NAMALWA (cell line): ENCODE results near the gene PRPF6.

Source experiments
- DNase-seq: peaks from one replicate; pipeline ENCODE4 v3.0.0-alpha.2; 2015; ENCODE audit warnings: low spot score

PRPF6 gene

DNA sequence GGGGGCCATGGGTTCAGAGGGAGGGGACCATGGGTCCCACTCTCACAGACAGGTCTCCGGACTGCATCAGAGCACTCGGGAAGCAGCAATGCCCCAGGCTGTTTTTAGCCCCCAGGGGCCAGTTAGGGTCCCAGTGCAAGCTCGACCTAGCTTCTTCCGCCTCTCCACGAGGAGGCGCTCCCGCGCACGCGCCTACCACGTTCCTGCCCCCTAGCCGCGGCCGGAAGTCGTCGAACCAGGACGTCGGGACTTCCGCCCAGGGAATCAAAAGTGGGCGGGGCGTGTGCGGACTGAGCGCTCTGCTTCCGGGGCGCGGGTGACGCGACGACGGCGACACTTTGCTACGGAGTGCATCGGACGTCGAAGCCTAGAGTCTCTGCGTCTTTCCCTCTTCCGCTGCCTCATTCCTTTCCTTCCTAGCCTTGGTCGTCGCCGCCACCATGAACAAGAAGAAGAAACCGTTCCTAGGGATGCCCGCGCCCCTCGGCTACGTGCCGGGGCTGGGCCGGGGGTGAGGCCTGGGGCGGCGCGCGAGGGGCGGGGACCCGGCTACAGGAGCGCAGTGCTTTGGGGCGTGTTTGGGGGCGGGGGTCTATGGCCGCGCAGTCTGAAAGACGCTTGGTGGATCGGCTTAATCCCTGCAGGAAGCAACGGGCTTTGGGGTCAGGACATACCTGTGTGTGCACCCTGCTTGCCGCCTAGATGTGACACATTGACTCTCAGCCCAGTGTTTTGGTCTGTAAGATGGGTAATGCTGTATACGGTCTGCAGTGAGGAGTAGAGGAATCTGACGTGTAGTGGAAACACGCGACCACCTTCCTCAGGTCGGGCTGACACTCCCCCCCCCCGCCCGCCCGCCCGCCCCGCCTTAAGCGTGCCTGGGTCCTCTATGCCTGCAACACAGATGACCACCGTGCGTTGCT is at the start of gene PRPF6:
TSS of gene PRPF6 (plus strand) at position 327 of the 923 bp plus-strand sequence. CDS start at position 441, 114 bp downstream.
- peak; percentile 97 for DNase-seq

- no peak for DNase-seq
These were observed 49.2 kb upstream of the PRPF6 start for GRCh38 chr20:63931735-63932134.

GRCh38 chr20:63932606-63933160 is 48.2 kb upstream of the PRPF6 start:
- no peak for DNase-seq

DNA sequence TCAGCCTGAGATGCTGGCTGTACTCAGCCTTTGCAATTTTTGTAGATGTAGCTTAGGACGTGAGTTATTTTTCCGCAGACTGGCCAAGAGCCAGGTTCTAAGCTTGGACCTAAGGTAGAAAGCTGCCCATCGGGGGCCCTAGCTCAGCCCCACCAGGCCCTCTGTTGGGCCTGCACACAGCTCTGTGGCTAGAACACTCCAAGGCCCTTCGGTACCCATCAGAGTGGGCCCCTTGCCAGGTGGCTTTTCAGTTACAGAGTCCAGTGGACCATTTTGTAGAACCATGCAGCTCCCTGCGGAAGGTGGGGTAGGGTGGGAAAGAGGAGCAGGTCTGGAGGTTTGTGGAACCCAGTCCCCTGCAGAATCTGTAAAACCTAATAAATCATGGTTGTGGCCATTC is 47.3 kb upstream of the PRPF6 start:
- no peak for DNase-seq

DNA sequence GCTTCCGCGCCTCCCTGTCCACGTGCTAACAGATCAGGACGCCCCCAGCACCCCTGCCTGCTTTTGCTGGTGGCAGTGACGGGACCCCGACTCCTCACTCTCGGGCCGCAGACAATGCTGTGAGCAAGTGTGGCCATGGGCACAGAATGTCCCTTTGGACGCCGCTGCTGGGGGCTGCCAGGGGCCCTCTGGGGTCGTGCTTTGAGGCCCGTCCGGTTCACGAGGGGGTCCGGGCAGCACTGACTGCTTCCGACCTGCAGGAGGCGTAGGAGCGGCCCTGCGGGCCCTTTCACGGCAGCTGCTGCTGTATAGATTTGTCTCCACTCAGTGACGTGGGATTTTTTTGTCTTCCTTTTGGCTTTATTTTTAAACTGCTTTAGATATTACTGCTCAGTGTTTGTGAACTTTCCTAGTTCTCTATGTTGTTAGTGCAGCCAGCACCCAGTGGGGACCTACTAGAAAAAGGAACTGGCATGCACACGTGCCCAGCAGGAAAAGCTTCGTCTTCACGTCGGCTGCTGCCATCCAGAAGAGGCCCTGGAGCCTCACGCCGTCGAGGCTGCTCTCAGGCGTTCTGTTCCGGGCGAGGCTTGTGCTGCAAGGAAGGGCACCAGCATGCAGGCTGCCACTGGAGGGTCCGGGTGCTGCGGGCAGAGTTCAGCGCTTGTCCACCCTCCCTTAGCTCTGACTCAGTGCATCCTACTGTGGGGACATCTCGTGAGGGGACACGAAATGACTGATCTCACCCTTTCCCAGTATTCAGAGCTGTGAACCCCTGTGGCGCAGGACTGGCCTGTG is 46.5 kb upstream of the PRPF6 start:
- DNase-seq = no peak

GRCh38 chr20:63935447-63935846 is 45.5 kb upstream of the PRPF6 start:
- DNase-seq = no peak

GRCh38 chr20:63937596-63937995 is 43.3 kb upstream of the PRPF6 start:
- no peak for DNase-seq

DNA sequence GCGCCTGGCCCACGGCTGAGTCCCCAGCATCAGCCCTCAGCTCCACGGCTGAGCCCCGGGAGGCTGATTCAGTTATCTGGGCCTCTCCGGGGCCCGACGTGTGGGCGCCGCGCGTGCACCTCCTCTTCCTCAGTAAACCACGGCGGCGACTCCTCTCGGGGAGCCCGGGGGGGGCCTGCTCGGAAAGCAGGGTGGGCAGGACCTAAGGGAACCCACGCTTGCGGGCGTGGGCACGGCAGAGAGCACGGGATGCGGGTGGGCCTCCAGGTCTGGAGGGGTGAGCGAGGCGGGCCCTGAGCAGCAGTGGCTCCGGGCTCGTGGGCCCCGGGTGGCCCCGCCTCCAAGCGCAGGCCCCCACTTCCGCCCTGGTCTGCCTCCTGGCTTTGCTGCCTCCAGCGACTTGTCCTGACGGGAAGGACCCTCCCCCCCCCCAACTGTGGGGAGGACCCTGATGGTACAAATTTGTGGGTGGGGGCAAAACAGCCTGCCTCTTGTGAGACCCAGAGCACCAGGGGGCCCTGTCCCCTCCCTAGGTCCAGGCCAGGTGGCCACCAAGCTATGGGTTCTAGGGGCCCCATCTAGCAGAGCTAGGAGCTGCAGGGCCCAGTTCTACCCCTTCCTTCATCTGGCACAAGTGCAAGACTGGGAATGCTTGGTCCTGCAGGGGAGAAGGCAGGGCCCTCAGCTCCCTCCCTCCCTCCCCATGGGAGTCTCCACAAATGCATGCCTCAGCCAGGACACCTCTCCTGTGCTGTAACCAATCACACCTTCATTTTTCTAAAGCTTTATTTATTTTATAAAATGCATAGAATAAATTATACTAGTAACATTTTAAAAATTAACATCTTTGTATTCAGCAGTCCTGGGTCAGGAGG is 41.6 kb upstream of the PRPF6 start:
- no peak for DNase-seq

GRCh38 chr20:63940071-63940471 is 40.9 kb upstream of the PRPF6 start:
- no peak for DNase-seq

- no peak for DNase-seq
These were observed 40.3 kb upstream of the PRPF6 start for GRCh38 chr20:63940472-63941266.

DNA sequence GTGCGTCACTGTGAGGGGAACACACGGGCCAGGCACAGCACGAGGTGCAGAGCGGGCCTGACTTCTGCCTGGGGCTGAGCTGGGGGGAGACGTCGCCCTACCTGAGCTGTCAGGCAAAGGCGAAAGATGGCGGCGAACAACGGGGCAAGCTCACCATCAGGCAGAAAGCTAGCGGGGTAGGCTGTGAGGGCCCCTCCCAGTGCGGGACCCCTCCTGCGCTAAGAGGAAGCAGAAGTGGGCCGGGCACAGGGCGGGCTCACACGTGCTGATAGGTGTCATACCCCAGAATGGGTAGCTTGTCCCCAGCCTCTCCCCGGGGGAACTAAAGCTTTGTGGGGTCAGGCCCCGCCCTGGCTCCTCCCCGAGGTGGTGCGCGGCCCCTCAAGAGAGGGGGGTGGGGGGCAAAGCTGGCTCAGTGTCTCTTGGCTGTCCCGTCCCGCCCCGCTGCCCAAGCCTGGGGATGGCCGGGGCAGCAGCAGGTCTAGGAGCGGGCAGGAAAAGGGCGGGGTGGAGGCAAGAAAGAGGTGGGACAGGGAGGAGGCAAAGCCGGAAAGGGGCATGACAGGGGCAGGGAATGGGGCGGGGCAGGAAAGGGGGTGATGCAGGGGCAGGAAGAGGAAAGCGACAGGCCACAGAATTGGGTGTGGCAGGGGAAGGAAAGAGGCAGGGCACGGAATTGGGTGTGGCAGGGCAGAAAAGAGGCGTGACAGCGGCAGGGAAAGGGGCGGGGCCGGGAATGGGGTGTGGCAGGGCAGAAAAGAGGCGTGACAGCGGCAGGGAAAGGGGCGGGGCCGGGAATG is 39.5 kb upstream of the PRPF6 start:
- peak; percentile 47 for DNase-seq

DNA sequence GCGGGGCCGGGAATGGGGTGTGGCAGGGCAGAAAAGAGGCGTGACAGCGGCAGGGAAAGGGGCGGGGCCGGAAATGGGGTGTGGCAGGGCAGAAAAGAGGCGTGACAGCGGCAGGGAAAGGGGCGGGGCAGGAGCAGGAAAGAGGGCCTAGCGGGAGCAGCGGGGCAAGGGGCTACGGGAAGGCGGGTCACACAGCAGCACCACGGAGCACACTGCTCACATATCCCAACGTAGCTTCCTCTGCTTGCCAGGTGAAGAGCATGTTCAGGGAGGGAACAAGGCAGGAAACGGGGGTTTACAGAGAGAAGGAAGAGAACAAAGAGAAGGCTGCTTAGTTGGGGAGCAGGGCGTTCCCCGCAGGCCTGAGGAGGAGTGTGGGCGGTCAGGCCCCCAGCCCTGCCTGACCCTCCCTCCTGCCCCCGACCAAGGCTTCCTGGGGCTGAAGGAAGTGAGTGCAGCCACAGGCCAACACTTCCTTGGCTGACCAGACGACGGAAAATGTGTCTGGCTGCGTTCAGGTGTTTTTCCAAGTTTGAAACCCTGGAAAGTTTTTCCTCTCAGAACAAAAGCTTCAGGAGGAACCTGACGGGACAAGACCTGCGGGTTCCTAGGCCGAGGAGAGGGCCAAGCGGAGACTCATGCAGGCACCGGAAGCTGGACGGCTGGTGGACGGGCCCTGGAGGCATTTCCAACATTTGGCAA is 38.5 kb upstream of the PRPF6 start:
- peak; percentile 77 for DNase-seq

DNA sequence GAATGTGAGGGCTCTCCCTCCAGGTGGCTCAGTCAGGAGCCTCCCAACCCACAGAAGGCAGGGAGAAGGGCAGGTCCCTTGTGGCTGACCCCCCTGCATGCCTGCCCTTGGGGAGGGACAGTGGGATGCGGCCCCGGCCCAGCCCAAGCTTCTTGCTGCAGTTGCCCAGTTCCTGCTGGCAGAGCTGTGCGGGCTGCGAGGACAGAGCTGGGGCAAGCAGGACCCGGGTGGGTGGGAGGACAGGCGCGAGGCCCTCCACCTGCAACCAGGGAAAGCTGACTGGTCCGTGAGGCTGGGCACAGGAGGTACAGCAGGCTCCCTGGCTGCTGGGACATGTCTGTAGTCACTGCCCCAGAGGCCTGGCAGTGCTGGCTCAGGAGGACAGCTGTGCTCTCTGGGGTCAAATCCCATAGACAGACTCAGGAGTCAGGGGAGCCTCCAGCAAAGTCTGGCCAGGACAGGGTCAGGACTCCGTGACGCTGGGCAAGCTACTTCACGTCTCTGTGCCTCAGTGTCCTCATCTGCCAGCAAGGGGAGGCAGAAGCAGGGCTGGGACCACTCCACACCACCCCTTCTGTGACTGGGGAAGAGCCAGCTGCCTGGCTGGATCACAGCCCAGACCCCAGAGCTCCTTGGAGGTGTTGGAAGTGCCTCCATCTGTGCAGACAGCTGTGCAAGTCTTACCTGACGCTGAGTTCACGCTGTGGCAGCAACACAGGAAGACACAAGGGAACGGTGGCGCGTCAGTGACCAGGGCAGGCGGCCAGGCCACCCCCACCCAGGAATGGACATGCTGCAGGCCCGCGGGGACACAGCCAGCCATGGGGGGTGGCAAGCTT is 37.7 kb upstream of the PRPF6 start:
- DNase-seq = no peak

- DNase-seq = no peak
These were observed 37.2 kb upstream of the PRPF6 start for GRCh38 chr20:63943808-63944077.

DNA sequence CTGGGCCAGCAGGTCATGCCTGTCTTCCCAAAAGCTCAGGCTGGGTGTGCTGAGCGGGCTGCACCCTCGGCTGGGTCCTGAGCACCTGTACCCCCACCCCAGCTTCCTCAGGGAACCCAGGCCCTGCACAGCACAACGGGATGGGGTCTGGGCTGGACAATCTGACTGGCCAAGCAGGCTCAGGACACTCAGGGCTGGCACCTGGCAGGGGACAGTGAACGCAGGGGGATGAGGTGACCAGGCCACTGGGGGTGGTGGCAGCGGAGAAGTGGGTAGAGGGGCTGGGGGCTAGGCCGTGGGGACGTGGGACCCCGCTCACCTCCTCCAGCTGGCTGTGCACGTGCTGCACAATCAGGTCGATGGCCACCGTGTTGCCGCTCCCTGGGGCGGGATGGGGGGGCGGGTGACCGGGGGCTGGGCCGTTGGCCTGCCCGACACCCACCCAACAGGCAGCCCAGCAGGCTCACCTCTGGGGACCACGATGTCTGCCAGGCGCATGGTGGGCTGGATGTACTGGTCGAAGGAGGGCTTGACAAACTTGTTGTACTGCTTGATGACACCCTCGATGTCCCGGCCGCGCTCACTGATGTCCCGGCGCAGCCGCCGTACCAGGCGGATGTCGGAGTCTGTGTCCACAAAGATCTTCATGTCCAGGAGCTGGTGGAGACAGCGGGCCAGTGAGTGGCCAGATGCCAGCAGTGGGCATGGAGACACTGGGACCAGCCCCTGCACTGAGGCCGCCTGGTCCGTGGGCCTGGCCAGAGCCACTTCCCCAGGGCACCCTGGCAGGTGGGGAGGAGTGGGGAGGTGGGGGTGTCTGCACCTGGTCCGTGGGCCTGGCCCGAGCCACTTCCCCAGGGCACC is 36.6 kb upstream of the PRPF6 start:
- no peak for DNase-seq

GRCh38 chr20:63945031-63945658 is 35.8 kb upstream of the PRPF6 start:
- DNase-seq = no peak
